B cell (primary cell): Measurements from ENCODE around the gene NACC1. TPM values are rescaled to one million over a fixed set of nuclear protein-coding genes. Genes with fewer than 3 reads are reported as not detected.

Experiments used
- ATAC-seq: fragments of 200-7000 bp; cut with Tn5 transposase; one replicate; pipeline ENCODE4 v1.10.0; 2021; ENCODE audit warnings: low read depth, mild to moderate bottlenecking, moderate number of reproducible peaks, moderate library complexity
- CTCF ChIA-PET: fragments of 350-600 bp; sonication (Branson Sonifier 250); formaldehyde crosslinking; loops from one replicate; lab custom pipeline; 2021; ENCODE audit warnings: antibody characterized with exemption, inconsistent platforms; lab: Charles Lee
- POLR2A ChIA-PET: fragments of 350-600 bp; sonication (Branson Sonifier 250); formaldehyde crosslinking; loops from one replicate; lab custom pipeline; 2021; ENCODE audit warnings: antibody characterized with exemption; lab: Charles Lee
- DNase-seq: peaks from one replicate; pipeline ENCODE4 v3.0.0; 2013
- H2AFZ ChIP-seq: 2 replicates; pipeline ENCODE4 v1.6.1; 2012; ENCODE audit warnings: mild to moderate bottlenecking, low read depth, low read length; ENCODE audit not compliant: insufficient read depth, poor library complexity, severe bottlenecking
- H3K27ac ChIP-seq, 2 donors: 1 replicate in 1 of 2; 2 replicates in 1 of 2; pipeline ENCODE4 v1.5.1; 2012 to 2013; ENCODE audit warnings: low read length in 2 of 2, mild to moderate bottlenecking in 2 of 2, moderate library complexity in 1 of 2
- H3K27me3 ChIP-seq, 4 experiments: fragments of 200-600 bp in 1 of 4; sonication (generic) in 1 of 4; replicated peaks in 1 of 4; 1 replicate in 2 of 4; 2 replicates in 2 of 4; pipeline versions ENCODE4 v1.6.1 to v1.7.0; 2013 to 2016; ENCODE audit warnings: low read length in 3 of 4, mild to moderate bottlenecking in 2 of 4, mixed read lengths in 1 of 4, moderate library complexity in 1 of 4; ENCODE audit not compliant: insufficient read depth in 4 of 4, control insufficient read depth in 3 of 4; ENCODE audit errors: control extremely low read depth in 1 of 4
- H3K36me3 ChIP-seq, 2 experiments: replicated peaks in 1 of 2; 1 replicate in 1 of 2; 2 replicates in 1 of 2; pipeline versions ENCODE4 v1.6.1 to v1.7.1; 2013; ENCODE audit warnings: low read length in 1 of 2; ENCODE audit not compliant: insufficient read depth in 2 of 2, control insufficient read depth in 1 of 2; ENCODE audit errors: control extremely low read depth in 1 of 2, extremely low read depth in 1 of 2
- H3K4me1 ChIP-seq, 2 donors: fragments of 200-600 bp in 1 of 2; sonication (generic) in 1 of 2; 1 replicate in 1 of 2; 2 replicates in 1 of 2; pipeline versions ENCODE4 v1.5.1 to v1.6.1; 2013 to 2017; ENCODE audit warnings: low read length in 2 of 2; ENCODE audit not compliant: control insufficient read depth in 2 of 2, insufficient read depth in 2 of 2
- H3K4me2 ChIP-seq: replicated peaks from 2 replicates; pipeline ENCODE3; 2012; ENCODE audit warnings: mild to moderate bottlenecking, low read depth, low read length; ENCODE audit not compliant: poor library complexity, severe bottlenecking
- H3K4me3 ChIP-seq, 5 experiments: fragments of 200-600 bp in 1 of 5; sonication (generic) in 1 of 5; 1 replicate in 3 of 5; 2 replicates in 2 of 5; pipeline versions ENCODE4 v1.5.1 to v1.7.0; 2011 to 2016; ENCODE audit warnings: low read length in 4 of 5, mild to moderate bottlenecking in 4 of 5, low read depth in 2 of 5, control low read depth in 1 of 5, moderate library complexity in 1 of 5; ENCODE audit not compliant: insufficient read depth in 1 of 5; ENCODE audit errors: control extremely low read depth in 1 of 5, extremely low read depth in 1 of 5
- H3K79me2 ChIP-seq: fragments of 200-600 bp; sonication (generic); one replicate; pipeline ENCODE4 v1.6.0; 2016; ENCODE audit warnings: low read length; ENCODE audit not compliant: control insufficient read depth, insufficient read depth
- H3K9ac ChIP-seq: fragments of 200-600 bp; sonication (generic); 2 replicates; pipeline ENCODE4 v1.6.1; 2017; ENCODE audit warnings: mild to moderate bottlenecking, low read length, moderate library complexity
- H3K9me3 ChIP-seq, 3 donors: one replicate each; pipeline versions ENCODE4 v1.6.1 to v1.7.1; 2013; ENCODE audit warnings: low read length in 2 of 3; ENCODE audit not compliant: control insufficient read depth in 2 of 3, insufficient read depth in 1 of 3; ENCODE audit errors: control extremely low read depth in 1 of 3
- H4K20me1 ChIP-seq: 2 replicates; pipeline ENCODE4 v1.6.0; 2012; ENCODE audit warnings: mild to moderate bottlenecking, low read length; ENCODE audit not compliant: insufficient read depth, control insufficient read depth, poor library complexity, severe bottlenecking
- H3K27ac Mint-ChIP-seq: one replicate; pipeline ENCODE4 v1.8.0; 2021; ENCODE audit warnings: mixed read lengths
- H3K27me3 Mint-ChIP-seq: one replicate; pipeline ENCODE4 v1.8.0; 2021; ENCODE audit warnings: mixed read lengths
- H3K4me1 Mint-ChIP-seq: one replicate; pipeline ENCODE4 v1.8.0; 2021; ENCODE audit warnings: mixed read lengths
- H3K4me3 Mint-ChIP-seq: one replicate; pipeline ENCODE4 v1.8.0; 2021; ENCODE audit warnings: mixed read lengths
- H3K9me3 Mint-ChIP-seq: one replicate; pipeline ENCODE4 v1.8.0; 2022; ENCODE audit warnings: mixed read lengths; ENCODE audit not compliant: insufficient read depth
- WGBS: methylation state at CpG from one replicate; pipeline ENCODE4 v1.1.5; 2013; ENCODE audit warnings: missing lambda C conversion rate; ENCODE audit not compliant: insufficient coverage; 5-methylcytosine and 5-hydroxymethylcytosine counted together
- intact Hi-C: fragments of 100-400 bp; cut with micrococcal nuclease; formaldehyde crosslinking; loops from one replicate; pipeline ENCODE4 v1.10.0; 2022
- polyA plus RNA-seq: library from polyadenylated mRNA; depleted of rRNA; stranded (reverse); fragments of >200 nt; gene quantifications from 2 replicates; pipeline ENCODE4 v1.2.3, GENCODE V29; 2012
- total RNA-seq, 2 donors: library from RNA; stranded (reverse); fragments of 120-200 nt in 1 of 2; gene quantifications; 1 replicate in 1 of 2; 2 replicates in 1 of 2; pipeline versions ENCODE4 v1.2.3 to v1.2.4, GENCODE V29; 2013 to 2022
- TF ChIP-seq, protein P1 (sequence below): fragments of 200-600 bp; IDR thresholded peaks from one replicate; pipeline ENCODE4 v1.8.0; 2022; ENCODE audit warnings: antibody characterized with exemption, mild to moderate bottlenecking

Gene NACC1
- total and polyA plus RNA-seq, 2 donors (not counting 1 experiment from before 2014, with no cell fraction given) = 25.9 to 27.5 TPM

DNA sequence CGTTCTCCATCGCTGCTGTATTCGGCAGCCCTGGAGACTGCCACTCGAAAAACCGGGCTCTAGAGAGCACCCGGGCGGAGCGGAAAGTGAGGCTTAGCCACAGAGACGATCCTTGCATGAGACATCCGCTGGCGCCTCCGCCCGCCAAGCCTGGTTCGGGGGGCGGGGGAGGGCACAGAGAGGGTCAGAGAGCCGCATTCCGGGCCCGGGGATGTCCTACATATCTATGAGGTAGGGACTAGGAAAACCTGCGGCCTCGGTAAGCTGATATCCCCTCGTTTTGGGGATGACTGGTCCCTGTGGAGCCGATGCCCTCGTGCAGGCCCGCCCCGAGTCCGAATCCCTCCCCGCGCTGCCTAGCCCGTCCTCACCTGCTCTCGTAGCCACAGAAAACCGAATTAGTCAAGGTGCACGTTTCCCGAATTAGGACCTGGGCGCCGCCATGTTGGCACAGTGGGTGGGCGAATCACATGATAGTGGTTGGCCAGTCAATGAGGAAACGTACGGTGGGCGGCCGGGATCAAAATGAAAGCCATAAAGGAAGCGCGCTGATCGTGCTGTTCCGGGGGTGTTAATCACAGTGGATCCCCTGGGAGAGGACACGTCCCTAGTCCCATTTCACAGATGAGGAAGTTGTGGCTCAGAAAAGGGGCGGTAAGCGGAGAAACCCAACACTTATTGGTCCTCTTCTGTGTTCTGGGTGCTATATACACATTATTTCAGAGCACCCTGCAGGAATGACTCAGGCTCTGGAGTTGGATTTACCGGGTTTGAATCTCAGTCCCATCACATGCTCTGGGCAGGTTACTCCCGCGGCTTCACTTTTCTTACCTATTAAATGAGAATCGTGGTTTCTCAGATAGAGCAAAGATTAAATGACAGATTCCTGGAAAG is 1.5 kb upstream of the NACC1 start, which contains the start of gene TRMT1:
Gene TRMT1 (minus strand): TSS at position 459 of the 894 bp plus-strand sequence. CDS start 341 bp downstream, at position 118.
- peak within 1 kb of the TSS; percentile 99 for H3K4me3 Mint-ChIP-seq
- H3K27ac Mint-ChIP-seq = peak within 1 kb of the TSS; percentile 95
- no peaks in the 10 kb centered on the region for H3K27me3 ChIP-seq
- no peaks in the 10 kb centered on the region for H3K9me3 ChIP-seq
- ATAC-seq (peak; percentile 72), DNase-seq (peak; percentile 93)
- peak within 1 kb of the TSS; percentile 47 to 81 for H3K27ac ChIP-seq
- no peaks in the 10 kb centered on the region for H3K9me3 Mint-ChIP-seq
- peak within 1 kb of the TSS; percentile 92 for H3K4me2 ChIP-seq
- H3K4me1 ChIP-seq = peaks cover 26 to 40% of the 10 kb centered on the region in 2 donors
- H3K27me3 Mint-ChIP-seq = no peaks in the 10 kb centered on the region
- H3K9ac ChIP-seq = peak within 1 kb of the TSS; percentile 93
- POLR2A ChIA-PET = interaction anchor here (0.8 to 4.8 kb wide), 7 partner anchors 12 to 42 kb away, joined by 3 to 80 read pairs (median 22); partner anchors contain the start of genes IER2, LYL1 and STX10
- intact Hi-C loops = loop anchor here (1.0 to 5.0 kb wide), 2 partner anchors 12 to 91 kb away; no protein-coding TSS in a partner anchor
- H3K4me1 Mint-ChIP-seq = peaks cover 44% of the 10 kb centered on the region
- H4K20me1 ChIP-seq = peaks cover 29% of the 10 kb centered on the region
- WGBS = 0% methylated on average over 45 of the region's 51 CpGs
- H3K79me2 ChIP-seq = peaks cover 75% of the 10 kb centered on the region
- H2AFZ ChIP-seq = peak within 1 kb of the TSS; percentile 86
- H3K36me3 ChIP-seq = peaks cover 0 to 17% of the 10 kb centered on the region in 2 experiments
- peak within 1 kb of the TSS; percentile 77 to 97 (median 85) for H3K4me3 ChIP-seq
- TF ChIP-seq, protein P1, sequence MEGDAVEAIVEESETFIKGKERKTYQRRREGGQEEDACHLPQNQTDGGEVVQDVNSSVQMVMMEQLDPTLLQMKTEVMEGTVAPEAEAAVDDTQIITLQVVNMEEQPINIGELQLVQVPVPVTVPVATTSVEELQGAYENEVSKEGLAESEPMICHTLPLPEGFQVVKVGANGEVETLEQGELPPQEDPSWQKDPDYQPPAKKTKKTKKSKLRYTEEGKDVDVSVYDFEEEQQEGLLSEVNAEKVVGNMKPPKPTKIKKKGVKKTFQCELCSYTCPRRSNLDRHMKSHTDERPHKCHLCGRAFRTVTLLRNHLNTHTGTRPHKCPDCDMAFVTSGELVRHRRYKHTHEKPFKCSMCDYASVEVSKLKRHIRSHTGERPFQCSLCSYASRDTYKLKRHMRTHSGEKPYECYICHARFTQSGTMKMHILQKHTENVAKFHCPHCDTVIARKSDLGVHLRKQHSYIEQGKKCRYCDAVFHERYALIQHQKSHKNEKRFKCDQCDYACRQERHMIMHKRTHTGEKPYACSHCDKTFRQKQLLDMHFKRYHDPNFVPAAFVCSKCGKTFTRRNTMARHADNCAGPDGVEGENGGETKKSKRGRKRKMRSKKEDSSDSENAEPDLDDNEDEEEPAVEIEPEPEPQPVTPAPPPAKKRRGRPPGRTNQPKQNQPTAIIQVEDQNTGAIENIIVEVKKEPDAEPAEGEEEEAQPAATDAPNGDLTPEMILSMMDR = no peak
- CTCF ChIA-PET = interaction anchor here (0.7 to 3.2 kb wide), 11 partner anchors 11 to 175 kb away, joined by 4 to 31 read pairs (median 11); no protein-coding TSS in a partner anchor
